GM21723 (cell line): Measurements from ENCODE around the gene ETNK2.

Experiments
- ATAC-seq: cut with Tn5 transposase; IDR thresholded peaks from one replicate; pipeline ENCODE4 v1.9.1; 2021; ENCODE audit warnings: mild to moderate bottlenecking, moderate library complexity; ENCODE audit not compliant: unreplicated experiment

The ETNK2 gene

GRCh38 chr1:204084247-204084772 is 67.5 kb downstream of the ETNK2 start:
- no peak for ATAC-seq

- no peak for ATAC-seq
These were observed 68.4 kb downstream of the ETNK2 start for GRCh38 chr1:204083491-204083890.

DNA sequence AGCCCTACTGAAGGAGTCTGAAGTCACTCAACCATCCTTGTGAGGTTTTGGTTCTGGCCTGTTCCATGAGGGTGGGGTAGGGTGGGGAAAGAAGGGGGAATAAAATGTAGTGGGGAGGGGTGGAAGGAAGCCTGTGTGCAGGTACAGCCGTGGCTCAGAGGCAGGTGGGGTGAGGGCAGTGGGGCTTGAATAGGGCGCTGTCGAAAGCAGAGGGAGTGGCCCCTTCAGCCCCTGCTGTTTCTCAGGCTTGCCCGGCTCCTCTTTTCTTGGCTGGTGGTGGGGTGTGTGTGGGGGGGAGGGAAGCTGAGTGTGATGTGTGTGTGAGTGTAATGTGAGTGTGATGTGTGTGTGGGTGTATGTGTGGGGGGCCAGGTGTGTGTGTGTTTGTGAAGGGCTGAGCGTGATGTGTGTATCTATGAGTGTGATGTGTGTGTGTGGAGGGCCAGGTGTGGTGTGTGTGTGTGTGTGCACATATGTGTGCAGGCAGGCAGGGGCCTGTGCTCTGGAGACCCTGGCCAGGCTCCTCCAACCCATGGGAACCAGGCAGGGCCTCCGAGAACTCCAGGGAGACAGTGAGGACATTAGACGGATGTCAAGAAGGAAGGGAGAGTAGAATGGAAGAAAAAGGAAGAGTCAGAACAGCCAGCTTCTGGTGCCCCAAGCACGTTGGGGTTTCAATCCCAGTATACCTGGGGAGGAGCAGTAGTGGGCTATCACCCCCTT is 69.9 kb downstream of the ETNK2 start:
- no peak for ATAC-seq

DNA sequence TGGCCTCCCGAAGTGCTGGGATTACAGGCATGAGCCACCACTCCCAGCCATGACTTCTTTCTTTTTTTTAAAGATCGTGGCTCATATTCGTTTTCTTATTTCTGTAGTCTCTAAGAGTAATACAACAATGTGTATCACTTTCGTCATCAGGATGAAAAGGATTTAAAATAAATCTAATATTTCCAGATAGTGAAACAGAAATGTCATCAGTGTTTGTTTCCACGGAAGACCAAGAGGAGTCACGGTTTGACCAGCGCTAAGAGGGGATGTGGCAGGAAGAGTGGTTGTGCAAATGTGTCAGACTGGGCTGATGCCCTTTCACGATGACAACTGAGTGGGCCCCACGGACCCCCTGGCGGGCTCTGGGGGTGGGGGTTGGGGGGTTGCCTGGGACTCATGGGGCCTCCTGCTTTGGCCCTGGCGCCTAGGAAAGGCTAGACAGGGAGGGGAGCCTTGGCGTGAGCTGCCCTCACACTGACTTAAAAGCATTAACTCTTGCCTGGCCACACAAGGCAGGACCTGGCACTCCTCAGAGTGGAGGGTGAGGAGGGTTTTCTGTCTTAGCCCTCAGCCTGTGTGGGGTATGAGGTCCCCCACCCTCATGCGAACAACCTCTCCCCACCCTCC is 70.6 kb downstream of the ETNK2 start:
- ATAC-seq, result no peak
